Ovary (tissue), 3 donors: Measurements from ENCODE around the gene ISYNA1.

ENCODE experiments used
- EP300 ChIP-seq: sonication (generic); formaldehyde crosslinking; IDR thresholded peaks from one replicate; pipeline ENCODE4 v1.6.1; 2017; ENCODE audit warnings: antibody characterized with exemption
- POLR2A ChIP-seq: fragments of 450-650 bp; IDR thresholded peaks from one replicate; pipeline ENCODE4 v1.6.1; 2017; ENCODE audit warnings: antibody characterized with exemption, mild to moderate bottlenecking, moderate library complexity
- TF ChIP-seq, protein P1 (sequence below), 3 donors: fragments of 450-650 bp in 2 of 3; fragments of 200-600 bp in 1 of 3; IDR thresholded peaks; one replicate each; pipeline versions ENCODE4 v1.5.1 to v1.8.0; 2016 to 2022; ENCODE audit warnings: antibody characterized with exemption in 3 of 3, mild to moderate bottlenecking in 1 of 3
- donor health status: DM: no; HTN: no; CAD: no.

GRCh38 chr19:18426416-18426767 is 11.5 kb downstream of the ISYNA1 start:
- TF ChIP-seq, protein P1, sequence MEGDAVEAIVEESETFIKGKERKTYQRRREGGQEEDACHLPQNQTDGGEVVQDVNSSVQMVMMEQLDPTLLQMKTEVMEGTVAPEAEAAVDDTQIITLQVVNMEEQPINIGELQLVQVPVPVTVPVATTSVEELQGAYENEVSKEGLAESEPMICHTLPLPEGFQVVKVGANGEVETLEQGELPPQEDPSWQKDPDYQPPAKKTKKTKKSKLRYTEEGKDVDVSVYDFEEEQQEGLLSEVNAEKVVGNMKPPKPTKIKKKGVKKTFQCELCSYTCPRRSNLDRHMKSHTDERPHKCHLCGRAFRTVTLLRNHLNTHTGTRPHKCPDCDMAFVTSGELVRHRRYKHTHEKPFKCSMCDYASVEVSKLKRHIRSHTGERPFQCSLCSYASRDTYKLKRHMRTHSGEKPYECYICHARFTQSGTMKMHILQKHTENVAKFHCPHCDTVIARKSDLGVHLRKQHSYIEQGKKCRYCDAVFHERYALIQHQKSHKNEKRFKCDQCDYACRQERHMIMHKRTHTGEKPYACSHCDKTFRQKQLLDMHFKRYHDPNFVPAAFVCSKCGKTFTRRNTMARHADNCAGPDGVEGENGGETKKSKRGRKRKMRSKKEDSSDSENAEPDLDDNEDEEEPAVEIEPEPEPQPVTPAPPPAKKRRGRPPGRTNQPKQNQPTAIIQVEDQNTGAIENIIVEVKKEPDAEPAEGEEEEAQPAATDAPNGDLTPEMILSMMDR (IDR thresholded peaks at IDR 0.05): no peak
- no peak for TF ChIP-seq POLR2A
- no peak for TF ChIP-seq EP300
